ENCODE measurements around the gene SNAPC2. TPM values are rescaled to one million over a fixed set of nuclear protein-coding genes. Genes with fewer than 3 reads are reported as not detected.
"Not testable (repeated sequence)": the region's sequence is repeated elsewhere in the genome, so short reads cannot be mapped to it uniquely, and the experiment has no call there.

Gene SNAPC2
- total RNA-seq, 1 experiment from 2014 or later, result 63.0 TPM

- ChIA-PET CTCF (no interaction called here), POLR2A (no interaction called here)
- Histone ChIP-seq H3K4me3 (ENCODE audit: low read depth in 2 of 2, low read length in 2 of 2) (no peak overlapping the region), H3K27me3 (ENCODE audit: control insufficient read depth, insufficient read depth, low read length) (no peaks in the 10 kb centered on the region), H3K27ac (ENCODE audit: low read length) (no peak overlapping the region), H3K9me3 (ENCODE audit: control insufficient read depth, insufficient read depth, low read depth, low read length) (no peaks in the 10 kb centered on the region), H3K4me1 (ENCODE audit: control insufficient read depth, insufficient read depth, low read length) (no peaks in the 10 kb centered on the region), H3K36me3 (ENCODE audit: control insufficient read depth, insufficient read depth, low read length) (no peaks in the 10 kb centered on the region; the same call in 1 of the 2 replicates)
- BruUV-seq (replicated peaks), result no TSS peak
- in situ Hi-C loops (cut with HindIII; ENCODE audit: low pct_unique_long_range_greater_than_20kb, low sequenced_read_pairs), result no loop called here
- DNase-seq (ENCODE audit: low read depth, low spot score) (no peak), ATAC-seq (no peak)
- intact Hi-C loops (cut with micrococcal nuclease; ENCODE audit: unreplicated experiment), result no loop called here
- TF ChIP-seq TCF7L2 (IDR thresholded peaks at IDR 0.05; ENCODE audit: low read depth, low read length) (no peak), CTCF (IDR thresholded peaks at IDR 0.05) (no peak), SIN3A (IDR thresholded peaks at IDR 0.05; ENCODE audit: borderline replicate concordance, insufficient read depth, low read depth, low read length) (no peak), POLR2AphosphoS5 (IDR thresholded peaks at IDR 0.05; ENCODE audit: low read depth, low read length) (no peak), REST (IDR thresholded peaks at IDR 0.05; ENCODE audit: insufficient read depth in 1 of 2, low read depth in 2 of 2, low read length in 1 of 2) (no peak)
These were observed 39.1 kb downstream of the SNAPC2 start for GRCh38 chr19:7959211-7959610.

- H3K27ac ChIP-seq (ENCODE audit: low read length); H3K9me3 ChIP-seq (ENCODE audit: control insufficient read depth, insufficient read depth, low read depth, low read length); H3K36me3 ChIP-seq (ENCODE audit: control insufficient read depth, insufficient read depth, low read length); H3K27me3 ChIP-seq (ENCODE audit: control insufficient read depth, insufficient read depth, low read length); DNase-seq (ENCODE audit: low read depth, low spot score); intact Hi-C loops (cut with micrococcal nuclease; ENCODE audit: unreplicated experiment); CTCF ChIA-PET; H3K4me1 ChIP-seq (ENCODE audit: control insufficient read depth, insufficient read depth, low read length); ATAC-seq; H3K4me3 ChIP-seq (ENCODE audit: low read depth in 2 of 2, low read length in 2 of 2); POLR2A ChIA-PET; in situ Hi-C loops (cut with HindIII; ENCODE audit: low pct_unique_long_range_greater_than_20kb, low sequenced_read_pairs); BruUV-seq (replicated peaks): not testable (repeated sequence)
These were observed 40.9 kb downstream of the SNAPC2 start for GRCh38 chr19:7961082-7961481.

GRCh38 chr19:7961920-7962626 is 41.9 kb downstream of the SNAPC2 start:
- H3K4me1 ChIP-seq (ENCODE audit: control insufficient read depth, insufficient read depth, low read length), result no peaks in the 10 kb centered on the region
- no TSS peak for BruUV-seq (replicated peaks)
- no peak overlapping the region for H3K4me3 ChIP-seq (ENCODE audit: low read depth in 2 of 2, low read length in 2 of 2)
- no peak for TF ChIP-seq TCF7L2 (IDR thresholded peaks at IDR 0.05; ENCODE audit: low read depth, low read length)
- TF ChIP-seq CTCF (IDR thresholded peaks at IDR 0.05), result no peak
- TF ChIP-seq SIN3A (IDR thresholded peaks at IDR 0.05; ENCODE audit: borderline replicate concordance, insufficient read depth, low read depth, low read length), result no peak
- no peak for TF ChIP-seq REST (IDR thresholded peaks at IDR 0.05; ENCODE audit: insufficient read depth in 1 of 2, low read depth in 2 of 2, low read length in 1 of 2)
- no peak for TF ChIP-seq POLR2AphosphoS5 (IDR thresholded peaks at IDR 0.05; ENCODE audit: low read depth, low read length)
- no peaks in the 10 kb centered on the region for H3K27me3 ChIP-seq (ENCODE audit: control insufficient read depth, insufficient read depth, low read length)
- no peak overlapping the region for H3K27ac ChIP-seq (ENCODE audit: low read length)
- ChIA-PET POLR2A (interaction anchor here (0.6 kb wide), 1 partner anchor 637 kb away, joined by 17 read pairs; no protein-coding TSS in a partner anchor), CTCF (no interaction called here)
- DNase-seq (ENCODE audit: low read depth, low spot score), result no peak
- no peaks in the 10 kb centered on the region; the same call in 1 of the 2 replicates for H3K36me3 ChIP-seq (ENCODE audit: control insufficient read depth, insufficient read depth, low read length)
- intact Hi-C loops (cut with micrococcal nuclease; ENCODE audit: unreplicated experiment) (no loop called here), in situ Hi-C loops (cut with HindIII; ENCODE audit: low pct_unique_long_range_greater_than_20kb, low sequenced_read_pairs) (no loop called here)
- no peaks in the 10 kb centered on the region for H3K9me3 ChIP-seq (ENCODE audit: control insufficient read depth, insufficient read depth, low read depth, low read length)
- ATAC-seq, result no peak

Data from Panc1 (cell line).